Activated effector memory CD4-positive, alpha-beta T cell treated with anti-CD3 and anti-CD28 coated beads, Interleukin-2, amount 50 U/mL, for 16 hours (primary cell): Measurements from ENCODE around the gene WDR20.

Source experiments
- DNase-seq: peaks from one replicate; pipeline ENCODE4 v3.0.0-alpha.2; 2020

WDR20 gene

GRCh38 chr14:102201353-102201738 lies 61.6 kb downstream of the WDR20 start:
- DNase-seq: no peak

GRCh38 chr14:102201776-102202175 lies 62.1 kb downstream of the WDR20 start:
- DNase-seq: no peak

GRCh38 chr14:102202944-102203343 lies 63.2 kb downstream of the WDR20 start:
- DNase-seq: no peak

- no peak for DNase-seq
Measured at GRCh38 chr14:102203382-102203781, 63.7 kb downstream of the WDR20 start.

GRCh38 chr14:102205560-102205959 lies 65.9 kb downstream of the WDR20 start:
- no peak for DNase-seq

GRCh38 chr14:102206918-102207317 lies 67.2 kb downstream of the WDR20 start:
- DNase-seq: no peak

- DNase-seq: no peak
Measured at GRCh38 chr14:102207831-102208365, 68.2 kb downstream of the WDR20 start.

GRCh38 chr14:102208741-102209140 lies 69.0 kb downstream of the WDR20 start:
- no peak for DNase-seq

- no peak for DNase-seq
Measured at GRCh38 chr14:102209224-102209966, 69.7 kb downstream of the WDR20 start.

- DNase-seq: no peak
Measured at GRCh38 chr14:102210421-102211042, 70.8 kb downstream of the WDR20 start.

GRCh38 chr14:102211240-102211639 lies 71.5 kb downstream of the WDR20 start:
- DNase-seq: no peak

GRCh38 chr14:102212356-102212755 lies 72.7 kb downstream of the WDR20 start:
- DNase-seq: no peak

- no peak for DNase-seq
Measured at GRCh38 chr14:102212845-102213244, 73.1 kb downstream of the WDR20 start.

- no peak for DNase-seq
Measured at GRCh38 chr14:102213470-102213869, 73.8 kb downstream of the WDR20 start.

GRCh38 chr14:102213984-102214658 lies 74.4 kb downstream of the WDR20 start:
- DNase-seq: no peak

- DNase-seq: no peak
Measured at GRCh38 chr14:102215071-102215470, 75.4 kb downstream of the WDR20 start.

- no peak for DNase-seq
Measured at GRCh38 chr14:102215576-102216250, 76.0 kb downstream of the WDR20 start.

- no peak for DNase-seq
Measured at GRCh38 chr14:102217399-102217798, 77.7 kb downstream of the WDR20 start.

- no peak for DNase-seq
Measured at GRCh38 chr14:102217987-102218421, 78.3 kb downstream of the WDR20 start.

GRCh38 chr14:102218688-102219087 lies 79.0 kb downstream of the WDR20 start:
- no peak for DNase-seq

GRCh38 chr14:102219316-102219715 lies 79.6 kb downstream of the WDR20 start:
- no peak for DNase-seq

- no peak for DNase-seq
Measured at GRCh38 chr14:102220031-102220430, 80.3 kb downstream of the WDR20 start.

- no peak for DNase-seq
Measured at GRCh38 chr14:102221026-102221425, 81.3 kb downstream of the WDR20 start.
